Middle frontal gyrus (tissue), 1 donor: ENCODE results near the gene DBP.
A peak's percentile ranks its signal among the peaks of the same experiment; 100 is the strongest.
"Not testable (repeated sequence)": the region's sequence is repeated elsewhere in the genome, so short reads cannot be mapped to it uniquely, and the experiment has no call there.

Source experiments
- DNase-seq: peaks from one replicate; pipeline ENCODE4 v3.0.0-alpha.2; 2015; ENCODE audit warnings: low spot score; ENCODE audit errors: extremely low spot score

Gene DBP

GRCh38 chr19:48641850-48642249, 4.7 kb upstream of the DBP start:
- DNase-seq, result no peak

GRCh38 chr19:48639483-48640375, 2.5 kb upstream of the DBP start:
- DNase-seq, result no peak

DNA sequence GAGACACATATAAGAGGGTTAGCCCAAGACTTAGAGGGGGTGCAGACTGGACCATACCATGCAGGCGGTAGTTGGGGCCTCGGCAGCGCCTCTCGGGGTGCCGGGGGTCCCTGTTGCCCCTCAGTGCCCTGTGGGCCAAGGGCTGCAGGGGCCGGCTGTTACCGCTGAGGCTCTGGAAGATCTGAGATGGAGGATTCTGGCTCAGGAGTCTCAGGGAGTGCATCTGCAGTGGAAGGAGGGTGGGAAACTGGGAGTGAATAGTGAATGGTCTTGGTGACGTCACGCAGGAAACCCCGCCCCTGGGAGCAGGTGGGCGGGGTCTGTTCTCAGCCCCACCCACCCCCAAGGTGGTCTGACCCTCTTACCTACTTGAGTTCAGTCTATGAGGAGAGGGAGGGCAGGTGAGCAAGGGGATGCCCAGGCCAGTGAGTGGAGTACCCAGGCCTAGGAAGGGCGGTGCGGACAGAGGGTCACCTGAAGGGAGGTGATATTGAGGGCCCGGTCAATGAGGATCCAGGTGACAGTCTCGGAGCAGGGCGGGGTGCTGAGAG, 1.7 kb upstream of the DBP start:
- no peak for DNase-seq

DNA sequence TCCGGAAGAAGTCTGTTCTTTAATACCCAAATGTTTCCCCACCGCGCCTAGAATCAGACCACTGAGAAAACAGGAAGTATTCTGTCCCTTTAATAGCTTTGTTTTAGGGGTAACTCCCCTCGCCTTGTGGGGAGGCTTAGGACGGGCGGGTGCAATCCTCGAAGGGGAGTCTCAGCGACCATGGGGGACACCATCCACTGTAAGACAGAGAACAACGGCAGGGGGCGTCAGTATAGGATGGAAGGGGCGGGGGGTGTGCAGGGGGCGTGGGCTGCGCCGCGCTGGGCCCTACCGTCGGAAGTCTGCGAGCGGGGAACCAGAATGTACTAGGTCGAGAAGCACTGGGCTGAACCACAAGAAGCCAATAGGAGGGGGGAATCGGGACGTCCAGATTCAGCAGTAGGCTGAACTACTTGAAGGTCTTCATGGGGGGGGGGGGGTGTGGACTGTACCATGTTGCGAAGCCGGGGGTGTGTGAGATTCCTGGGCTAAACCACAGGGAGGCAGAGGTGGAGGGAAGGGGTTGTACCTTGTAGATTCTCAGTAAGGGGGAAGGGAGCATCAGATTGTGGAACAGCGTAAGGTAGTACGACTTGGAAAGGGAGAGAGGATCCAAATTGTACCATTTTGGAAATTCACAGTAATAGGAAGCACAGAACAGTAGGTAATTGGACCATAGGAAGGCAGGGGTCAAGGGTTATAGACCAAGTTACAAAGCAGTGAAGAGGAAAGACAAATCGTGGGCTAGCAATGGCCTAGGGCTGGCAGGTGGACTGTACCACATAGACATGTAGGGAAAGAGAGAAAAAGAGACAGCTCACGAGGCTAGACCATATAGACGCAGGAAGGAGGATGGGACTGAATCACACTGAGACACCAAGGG, 1.0 kb upstream of the DBP start:
- DNase-seq, result peak; percentile 61

GRCh38 chr19:48637449-48637947, 319 bp upstream of the DBP start:
- DNase-seq, result peak; percentile 99

- DNase-seq, result no peak
Measured at GRCh38 chr19:48635966-48636858, 967 bp downstream of the DBP start.

DNA sequence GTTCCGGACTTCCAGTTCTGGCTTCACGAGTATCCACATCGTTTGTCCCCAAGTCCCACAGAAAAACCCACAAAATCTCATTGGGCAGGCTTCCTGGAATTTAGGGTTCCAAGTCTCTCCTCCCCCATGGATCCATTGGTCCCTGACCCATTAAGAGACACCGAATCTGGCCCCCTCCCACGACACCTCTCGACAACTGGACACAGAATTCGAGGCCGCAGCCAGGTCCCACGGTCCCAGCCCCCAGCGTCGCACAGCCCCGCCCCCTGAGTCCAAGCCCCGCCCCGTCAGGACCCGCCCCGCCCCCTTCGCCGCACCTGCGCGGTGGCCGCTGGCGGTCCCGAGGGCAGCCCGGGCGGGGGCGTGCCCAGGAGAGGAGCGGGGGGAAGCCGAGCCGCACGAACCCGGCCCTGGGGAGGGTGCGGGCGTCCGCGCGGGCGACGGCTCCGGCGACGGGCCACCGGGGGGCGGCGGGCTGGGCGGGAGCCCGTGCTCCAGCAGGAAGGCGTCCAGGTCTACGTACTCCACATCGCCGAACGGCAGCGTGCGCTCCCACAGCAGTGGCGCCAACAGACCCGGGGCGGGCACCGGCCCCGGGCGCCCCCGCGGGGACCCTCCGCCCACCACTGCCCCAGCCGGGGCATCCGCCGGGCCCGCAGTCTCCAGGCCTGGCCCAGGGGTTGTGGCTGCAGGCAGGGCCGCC, 1.8 kb downstream of the DBP start:
- DNase-seq, result no peak

GRCh38 chr19:48634424-48635262, 2.5 kb downstream of the DBP start:
- DNase-seq, result peak; percentile 87

DNA sequence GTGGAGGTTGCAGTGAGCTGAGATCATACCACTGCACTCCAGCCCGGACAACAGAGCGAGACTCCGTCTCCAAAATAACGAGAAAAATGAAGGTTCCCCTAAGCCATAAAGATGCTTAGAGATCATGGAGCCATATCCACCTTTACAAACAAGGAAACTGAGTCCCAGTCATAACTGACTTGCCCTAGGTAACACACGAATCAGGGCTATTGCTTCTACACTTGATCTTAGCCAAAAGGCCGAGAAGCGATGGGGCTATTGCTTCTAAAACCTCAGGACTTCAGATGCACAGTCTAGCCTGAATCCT, 3.2 kb downstream of the DBP start:
- DNase-seq, result no peak

GRCh38 chr19:48633148-48634035, 3.8 kb downstream of the DBP start:
- no peak for DNase-seq

- DNase-seq, result no peak
Measured at GRCh38 chr19:48632692-48633147, 4.5 kb downstream of the DBP start.

DNA sequence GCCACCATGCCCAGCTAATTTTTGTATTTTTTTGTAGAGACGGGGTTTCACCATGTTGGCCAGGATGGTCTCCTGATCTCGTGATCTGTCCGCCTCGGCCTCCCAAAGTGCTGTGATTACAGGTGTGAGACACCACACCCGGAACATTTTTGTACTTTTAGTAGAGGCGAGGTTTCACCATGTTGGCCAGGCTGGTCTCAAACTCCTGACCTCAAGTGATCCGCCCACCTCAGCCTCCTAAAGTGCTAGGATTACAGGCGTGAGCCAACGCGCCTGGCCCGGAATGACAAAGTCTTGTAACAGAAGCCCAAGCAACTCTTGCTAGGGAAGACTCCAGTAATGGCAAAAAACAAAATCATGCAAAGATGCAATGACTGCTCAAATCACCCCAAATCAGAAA, 4.9 kb downstream of the DBP start:
- not testable (repeated sequence) for DNase-seq

DNA sequence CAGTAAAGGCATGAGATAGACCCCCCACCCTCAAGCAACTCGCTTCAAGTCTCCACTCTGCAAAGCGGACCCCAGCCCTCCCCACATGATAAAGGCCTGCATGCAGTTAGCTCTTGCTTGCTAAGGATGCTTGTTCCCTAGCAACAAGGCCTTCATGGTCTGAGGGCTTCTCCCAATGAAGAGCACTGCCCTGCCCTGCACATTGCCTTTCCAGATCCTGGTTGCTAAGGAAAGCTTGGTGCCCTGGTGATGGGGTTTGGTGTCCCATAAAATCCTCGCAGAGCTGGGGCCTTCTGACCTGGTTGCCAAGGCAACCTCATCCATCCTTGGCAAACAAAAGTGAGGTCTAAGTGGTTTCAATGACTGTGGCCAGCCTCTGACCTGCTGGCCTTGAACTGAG, 6.0 kb downstream of the DBP start:
- no peak for DNase-seq

DNA sequence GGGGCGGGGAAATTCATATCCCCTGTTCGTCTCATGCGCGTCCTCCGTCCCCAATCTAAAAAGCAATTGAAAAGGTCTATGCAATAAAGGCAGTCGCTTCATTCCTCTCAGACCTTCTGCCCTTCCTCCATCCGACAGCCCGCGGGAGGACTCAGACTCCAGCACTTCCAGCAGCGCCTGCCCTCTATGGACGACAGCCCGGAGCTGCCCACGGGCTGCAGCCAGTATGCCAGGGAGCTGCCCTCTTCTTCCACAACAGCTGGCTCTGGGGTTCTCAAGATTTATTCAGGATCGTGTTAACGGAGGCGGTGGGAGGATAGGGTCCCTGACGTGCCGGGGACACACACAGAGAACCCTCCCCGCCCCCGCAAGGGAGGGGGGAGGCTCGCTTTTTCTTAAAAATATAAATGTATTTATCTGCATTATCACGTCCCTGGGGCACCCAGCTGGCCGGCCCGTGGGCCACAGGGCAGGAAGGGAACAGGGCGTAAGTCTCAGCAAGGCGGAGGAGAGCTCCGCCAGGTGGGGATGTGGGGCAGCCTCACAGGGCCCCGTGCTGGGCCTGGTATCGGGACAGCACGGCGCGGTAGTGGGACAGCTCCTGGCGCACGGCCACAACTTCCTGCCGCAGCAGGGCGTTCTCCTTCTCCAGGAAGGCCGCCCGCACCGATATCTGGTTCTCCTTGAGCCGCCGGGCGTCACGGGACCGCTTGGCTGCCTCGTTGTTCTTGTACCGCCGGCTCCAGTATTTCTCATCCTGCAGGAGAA, 6.7 kb downstream of the DBP start:
- no peak for DNase-seq

DNA sequence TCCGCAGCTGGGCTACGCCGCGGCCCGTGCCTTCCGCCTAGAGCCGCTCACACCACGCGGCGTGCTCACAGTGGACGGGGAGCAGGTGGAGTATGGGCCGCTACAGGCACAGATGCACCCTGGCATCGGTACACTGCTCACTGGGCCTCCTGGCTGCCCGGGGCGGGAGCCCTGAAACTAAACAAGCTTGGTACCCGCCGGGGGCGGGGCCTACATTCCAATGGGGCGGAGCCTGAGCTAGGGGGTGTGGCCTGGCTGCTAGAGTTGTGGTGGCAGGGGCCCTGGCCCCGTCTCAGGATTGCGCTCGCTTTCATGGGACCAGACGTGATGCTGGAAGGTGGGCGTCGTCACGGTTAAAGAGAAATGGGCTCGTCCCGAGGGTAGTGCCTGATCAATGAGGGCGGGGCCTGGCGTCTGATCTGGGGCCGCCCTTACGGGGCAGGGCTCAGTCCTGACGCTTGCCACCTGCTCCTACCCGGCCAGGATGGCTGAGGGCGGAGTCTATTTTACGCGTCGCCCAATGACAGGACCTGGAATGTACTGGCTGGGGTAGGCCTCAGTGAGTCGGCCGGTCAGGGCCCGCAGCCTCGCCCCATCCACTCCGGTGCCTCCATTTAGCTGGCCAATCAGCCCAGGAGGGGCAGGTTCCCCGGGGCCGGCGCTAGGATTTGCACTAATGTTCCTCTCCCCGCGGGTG, 7.4 kb downstream of the DBP start:
- no peak for DNase-seq

DNA sequence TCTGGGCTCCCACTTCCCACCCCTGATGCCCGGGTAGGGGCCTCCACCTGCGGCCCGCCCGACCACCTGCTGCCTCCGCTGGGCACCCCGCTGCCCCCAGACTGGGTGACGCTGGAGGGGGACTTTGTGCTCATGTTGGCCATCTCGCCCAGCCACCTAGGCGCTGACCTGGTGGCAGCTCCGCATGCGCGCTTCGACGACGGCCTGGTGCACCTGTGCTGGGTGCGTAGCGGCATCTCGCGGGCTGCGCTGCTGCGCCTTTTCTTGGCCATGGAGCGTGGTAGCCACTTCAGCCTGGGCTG, 7.9 kb downstream of the DBP start:
- no peak for DNase-seq
